Sigmoid colon (tissue), 4 donors: ENCODE results near the gene GTSE1.

Experiments
- CTCF ChIP-seq, 4 experiments: fragments of 450-650 bp in 3 of 4; fragments of 200-600 bp in 1 of 4; IDR thresholded peaks; one replicate each; pipeline ENCODE4 v1.5.1; 2016 to 2019; ENCODE audit warnings: antibody characterized with exemption in 4 of 4, mild to moderate bottlenecking in 3 of 4, moderate library complexity in 2 of 4
- EP300 ChIP-seq, 4 donors: sonication (generic); formaldehyde crosslinking; IDR thresholded peaks; one replicate each; pipeline ENCODE4 v1.6.1; 2017; ENCODE audit warnings: antibody characterized with exemption in 4 of 4
- POLR2A ChIP-seq, 2 donors: fragments of 450-650 bp; IDR thresholded peaks; one replicate each; pipeline ENCODE4 v1.6.1; 2016; ENCODE audit warnings: antibody characterized with exemption in 2 of 2, mild to moderate bottlenecking in 2 of 2, moderate library complexity in 2 of 2

GRCh38 chr22:46275455-46276122 lies 21.1 kb upstream of the GTSE1 start:
- TF ChIP-seq EP300 (IDR thresholded peaks at IDR 0.05) (no peak), CTCF (IDR thresholded peaks at IDR 0.05) (no peak), POLR2A (IDR thresholded peaks at IDR 0.05) (no peak)
